T-cell (primary cell): Measurements from ENCODE around the gene CFAP53. TPM values are rescaled to one million over a fixed set of nuclear protein-coding genes. Genes with fewer than 3 reads are reported as not detected.
A peak's percentile ranks its signal among the peaks of the same experiment; 100 is the strongest.
"Not testable (repeated sequence)": the region's sequence is repeated elsewhere in the genome, so short reads cannot be mapped to it uniquely, and the experiment has no call there.

Source experiments
- ATAC-seq, 4 experiments: fragments of 200-7000 bp in 3 of 4; fragments of 150-1000 bp in 1 of 4; cut with Tn5 transposase; replicated peaks in 1 of 4; 1 replicate in 3 of 4; 2 replicates in 1 of 4; pipeline ENCODE4 v1.10.0; 2021; ENCODE audit warnings: moderate library complexity in 3 of 4, mild to moderate bottlenecking in 2 of 4, moderate number of reproducible peaks in 1 of 4
- CTCF ChIA-PET, 2 donors: fragments of 300-600 bp; sonication (Branson Sonifier 250); formaldehyde crosslinking; loops; one replicate each; lab custom pipeline; 2022; ENCODE audit warnings: antibody characterized with exemption in 2 of 2; lab: Charles Lee
- POLR2A ChIA-PET, 2 donors: fragments of 300-600 bp; sonication (Branson Sonifier 250); formaldehyde crosslinking; loops; one replicate each; lab custom pipeline; 2022; ENCODE audit warnings: antibody characterized with exemption in 2 of 2; lab: Charles Lee
- DNase-seq, 35 experiments: peaks; one replicate each; pipeline versions ENCODE4 v3.0.0 to v3.0.0-alpha.2; 2013 to 2023
- H3K27ac ChIP-seq: one replicate; pipeline ENCODE4 v1.5.1; 2013; ENCODE audit warnings: low read length
- H3K27me3 ChIP-seq, 2 experiments: replicated peaks in 1 of 2; 1 replicate in 1 of 2; 2 replicates in 1 of 2; pipeline versions ENCODE4 v1.6.1 to v1.7.0; 2013; ENCODE audit warnings: low read length in 1 of 2, mixed read lengths in 1 of 2; ENCODE audit not compliant: control insufficient read depth in 2 of 2, insufficient read depth in 2 of 2; ENCODE audit errors: extremely low read depth in 1 of 2
- H3K36me3 ChIP-seq, 2 donors: 1 replicate in 1 of 2; 2 replicates in 1 of 2; pipeline versions ENCODE4 v1.6.1 to v1.7.0; 2013; ENCODE audit warnings: low read length in 1 of 2; ENCODE audit not compliant: control insufficient read depth in 2 of 2, insufficient read depth in 1 of 2; ENCODE audit errors: extremely low read depth in 1 of 2
- H3K4me1 ChIP-seq, 2 experiments: 1 replicate in 1 of 2; 2 replicates in 1 of 2; pipeline versions ENCODE4 v1.6.1 to v1.7.0; 2013; ENCODE audit warnings: low read length in 2 of 2, mixed read lengths in 1 of 2; ENCODE audit not compliant: insufficient read depth in 2 of 2, control insufficient read depth in 1 of 2; ENCODE audit errors: extremely low read depth in 1 of 2
- H3K4me3 ChIP-seq, 2 donors: 1 replicate in 1 of 2; 2 replicates in 1 of 2; pipeline versions ENCODE4 v1.5.1 to v1.7.0; 2013; ENCODE audit warnings: mild to moderate bottlenecking in 2 of 2, low read length in 1 of 2, moderate library complexity in 1 of 2; ENCODE audit not compliant: control insufficient read depth in 1 of 2; ENCODE audit errors: extremely low read depth in 1 of 2
- H3K9me3 ChIP-seq: 2 replicates; pipeline ENCODE4 v1.7.0; 2013
- H3K27ac Mint-ChIP-seq, 2 donors: one replicate each; pipeline ENCODE4 v1.8.0; 2020 to 2021; ENCODE audit warnings: mild to moderate bottlenecking in 2 of 2, mixed read lengths in 2 of 2
- H3K27me3 Mint-ChIP-seq, 2 donors: one replicate each; pipeline ENCODE4 v1.8.0; 2021 to 2022; ENCODE audit warnings: mixed read lengths in 2 of 2
- H3K36me3 Mint-ChIP-seq: one replicate; pipeline ENCODE4 v1.8.0; 2021; ENCODE audit warnings: mixed read lengths
- H3K4me1 Mint-ChIP-seq, 3 donors: one replicate each; pipeline ENCODE4 v1.8.0; 2020 to 2022; ENCODE audit warnings: mixed read lengths in 3 of 3, mild to moderate bottlenecking in 1 of 3
- H3K4me3 Mint-ChIP-seq, 3 donors: one replicate each; pipeline ENCODE4 v1.8.0; 2020 to 2022; ENCODE audit warnings: mild to moderate bottlenecking in 3 of 3, mixed read lengths in 3 of 3, moderate library complexity in 3 of 3
- H3K9me3 Mint-ChIP-seq, 3 donors: one replicate each; pipeline ENCODE4 v1.8.0; 2020 to 2022; ENCODE audit warnings: mixed read lengths in 3 of 3
- WGBS: methylation state at CpG from one replicate; pipeline ENCODE4 v1.1.5; 2013; ENCODE audit warnings: missing lambda C conversion rate; ENCODE audit not compliant: insufficient coverage; 5-methylcytosine and 5-hydroxymethylcytosine counted together
- total RNA-seq, 35 experiments: library from RNA in 6 of 35; stranded (reverse) in 6 of 35; fragments of 120-200 nt in 1 of 35; gene quantifications; one replicate each; pipeline versions ENCODE4 v1.2.1 to v1.2.4 and lab custom pipeline; 2013 to 2026

Gene CFAP53
- total RNA-seq, 5 donors from 2014 or later (not counting 1 experiment from before 2014, with no cell fraction given): 0.56 to 1.2 (median 0.95) TPM; not detected in 1

GRCh38 chr18:50289108-50289443 is 22.8 kb upstream of the CFAP53 start:
- H3K4me3 ChIP-seq: no peak overlapping the region
- no peaks in the 10 kb centered on the region for H3K9me3 ChIP-seq
- H3K36me3 ChIP-seq: peaks cover 13 to 14% of the 10 kb centered on the region in 2 donors
- no peaks in the 10 kb centered on the region for H3K27me3 ChIP-seq
- Mint-ChIP-seq H3K4me1 (peaks cover 22 to 30% (median 26%) of the 10 kb centered on the region in 3 donors), H3K4me3 (peak overlapping the region; percentile 68 to 77 (median 73)), H3K27me3 (no peaks in the 10 kb centered on the region), H3K27ac (peak overlapping the region; percentile 81 to 86), H3K9me3 (no peaks in the 10 kb centered on the region), H3K36me3 (peaks cover 23% of the 10 kb centered on the region)
- 89% methylated on average over 3 of the region's 4 CpGs for WGBS
- POLR2A ChIA-PET: interaction anchor here in 1 of 2 donors (0.7 kb wide), 1 partner anchor 8 kb away, joined by 5 read pairs; the partner anchor contains the start of gene MBD1
- CTCF ChIA-PET: interaction anchor here (0.6 to 0.9 kb wide), 2 partner anchors 20 to 641 kb away, joined by 3 read pairs; no protein-coding TSS in a partner anchor
- DNase-seq (no peak), ATAC-seq (no peak)
- H3K27ac ChIP-seq: no peak overlapping the region
- H3K4me1 ChIP-seq: peaks cover 3 to 22% of the 10 kb centered on the region in 2 experiments

- peaks cover 3 to 22% of the 10 kb centered on the region in 2 experiments for H3K4me1 ChIP-seq
These were observed 22.2 kb upstream of the CFAP53 start for GRCh38 chr18:50288348-50289107.

GRCh38 chr18:50287441-50288347 is 21.4 kb upstream of the CFAP53 start, which contains the start of gene CXXC1:
CXXC1 (minus strand) TSS chr18:50287692; CDS start chr18:50287589, 103 bp downstream.
- Mint-ChIP-seq H3K9me3 (no peaks in the 10 kb centered on the region), H3K4me1 (peaks cover 28 to 40% (median 31%) of the 10 kb centered on the region in 3 donors), H3K27me3 (no peaks in the 10 kb centered on the region), H3K27ac (peak within 1 kb of the TSS; percentile 96), H3K36me3 (peaks cover 36% of the 10 kb centered on the region), H3K4me3 (peak within 1 kb of the TSS; percentile 93 to 96 (median 95))
- Histone ChIP-seq H3K9me3 (no peaks in the 10 kb centered on the region), H3K27ac (peak within 1 kb of the TSS; percentile 88), H3K27me3 (no peaks in the 10 kb centered on the region), H3K36me3 (peaks cover 19 to 26% of the 10 kb centered on the region in 2 donors), H3K4me3 (peak within 1 kb of the TSS; percentile 95 to 96), H3K4me1 (peaks cover 3 to 22% of the 10 kb centered on the region in 2 experiments)
- POLR2A ChIA-PET: no interaction called here
- under 1% methylated on average over 73 of the region's 76 CpGs for WGBS
- peak; percentile 87 to 91 (median 88) for ATAC-seq
- DNase-seq: peak; percentile 94 to 99 (median 98)
- CTCF ChIA-PET: no interaction called here

More at GRCh38 chr18:50288348-50289107, 22.2 kb upstream of the CFAP53 start:
- Mint-ChIP-seq H3K27ac (peak overlapping the region; percentile 96), H3K4me3 (peak overlapping the region; percentile 93 to 96 (median 95)), H3K36me3 (peaks cover 28% of the 10 kb centered on the region), H3K4me1 (peaks cover 27 to 35% (median 31%) of the 10 kb centered on the region in 3 donors)
- not testable (repeated sequence) for H3K9me3 Mint-ChIP-seq, H3K27me3 Mint-ChIP-seq, ATAC-seq, DNase-seq, H3K9me3 ChIP-seq, H3K27me3 ChIP-seq
- ChIA-PET POLR2A (interaction anchor here in 1 of 2 donors (0.6 kb wide), 1 partner anchor 918 kb away, joined by 3 read pairs; no protein-coding TSS in a partner anchor), CTCF (interaction anchor here (0.6 to 0.9 kb wide), 2 partner anchors 19 to 641 kb away, joined by 3 read pairs; no protein-coding TSS in a partner anchor)
- Histone ChIP-seq H3K4me3 (peak overlapping the region; percentile 95 to 96), H3K27ac (peak overlapping the region; percentile 88), H3K36me3 (peaks cover 18 to 20% of the 10 kb centered on the region in 2 donors)
- WGBS: 97% methylated on average over 5 of the region's 21 CpGs

GRCh38 chr18:50287028-50287440 is 20.7 kb upstream of the CFAP53 start:
- Mint-ChIP-seq H3K9me3 (no peaks in the 10 kb centered on the region), H3K4me1 (peaks cover 31 to 41% (median 33%) of the 10 kb centered on the region in 3 donors), H3K27me3 (no peaks in the 10 kb centered on the region), H3K36me3 (peaks cover 39% of the 10 kb centered on the region), H3K27ac (peak overlapping the region; percentile 96), H3K4me3 (peak overlapping the region; percentile 93 to 96 (median 95))
- H3K36me3 ChIP-seq: peaks cover 19 to 31% of the 10 kb centered on the region in 2 donors
- H3K4me3 ChIP-seq: peak overlapping the region; percentile 95 to 96
- peaks cover 7 to 27% of the 10 kb centered on the region in 2 experiments for H3K4me1 ChIP-seq
- H3K27me3 ChIP-seq: no peaks in the 10 kb centered on the region
- POLR2A ChIA-PET: no interaction called here
- peak overlapping the region; percentile 88 for H3K27ac ChIP-seq
- peak in 1 of 35 experiments; percentile 24 for DNase-seq
- 1% methylated on average over 27 of the region's 27 CpGs for WGBS
- no peaks in the 10 kb centered on the region for H3K9me3 ChIP-seq
- CTCF ChIA-PET: no interaction called here
- ATAC-seq: peak in 2 of 4 experiments; percentile 0

GRCh38 chr18:50286391-50287027 is 20.2 kb upstream of the CFAP53 start:
- H3K9me3 ChIP-seq: no peaks in the 10 kb centered on the region
- peak in 1 of 35 experiments; percentile 40 for DNase-seq
- no peaks in the 10 kb centered on the region for H3K27me3 Mint-ChIP-seq
- peaks cover 19 to 31% of the 10 kb centered on the region in 2 donors for H3K36me3 ChIP-seq
- CTCF ChIA-PET: no interaction called here
- no peaks in the 10 kb centered on the region for H3K9me3 Mint-ChIP-seq
- ATAC-seq: no peak
- peak overlapping the region; percentile 95 to 96 for H3K4me3 ChIP-seq
- H3K4me3 Mint-ChIP-seq: peak overlapping the region; percentile 93 to 96 (median 95)
- peaks cover 39% of the 10 kb centered on the region for H3K36me3 Mint-ChIP-seq
- H3K4me1 Mint-ChIP-seq: peaks cover 31 to 43% (median 33%) of the 10 kb centered on the region in 3 donors
- H3K27me3 ChIP-seq: no peaks in the 10 kb centered on the region
- H3K27ac Mint-ChIP-seq: peak overlapping the region; percentile 96
- POLR2A ChIA-PET: no interaction called here
- 40% methylated on average over 17 of the region's 23 CpGs for WGBS
- H3K27ac ChIP-seq: peak overlapping the region; percentile 88
- peaks cover 10 to 31% of the 10 kb centered on the region in 2 experiments for H3K4me1 ChIP-seq
